ENCODE results near the gene KLK4. TPM values are rescaled to one million over a fixed set of nuclear protein-coding genes. Genes with fewer than 3 reads are reported as not detected.

The KLK4 gene
- polyA plus RNA-seq, 1 experiment = not detected

GRCh38 chr19:50875795-50876422 lies 35.3 kb downstream of the KLK4 start:
- CTCF ChIA-PET = no interaction called here

DNA sequence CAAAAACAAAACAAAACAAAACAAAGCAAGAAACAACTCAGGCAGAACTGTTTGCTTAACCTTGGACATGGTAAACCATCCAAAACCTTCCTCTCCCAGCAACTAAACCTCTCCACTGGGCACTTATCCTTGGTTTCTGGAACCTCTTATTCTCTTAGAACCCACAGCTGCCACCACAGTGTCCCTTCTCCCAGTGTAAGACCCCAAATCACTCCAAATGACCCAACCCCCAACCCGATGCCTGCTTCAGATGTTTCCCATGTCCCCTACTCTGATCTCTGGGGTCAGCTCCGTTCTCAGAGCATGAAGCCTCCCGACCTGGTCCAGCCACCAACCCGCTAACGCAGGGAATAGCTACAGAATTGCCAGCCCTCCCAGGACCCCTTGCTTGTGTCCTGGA lies 37.0 kb downstream of the KLK4 start:
- no peak for DNase-seq (ENCODE audit: low read depth)
- TF ChIP-seq, protein P1, sequence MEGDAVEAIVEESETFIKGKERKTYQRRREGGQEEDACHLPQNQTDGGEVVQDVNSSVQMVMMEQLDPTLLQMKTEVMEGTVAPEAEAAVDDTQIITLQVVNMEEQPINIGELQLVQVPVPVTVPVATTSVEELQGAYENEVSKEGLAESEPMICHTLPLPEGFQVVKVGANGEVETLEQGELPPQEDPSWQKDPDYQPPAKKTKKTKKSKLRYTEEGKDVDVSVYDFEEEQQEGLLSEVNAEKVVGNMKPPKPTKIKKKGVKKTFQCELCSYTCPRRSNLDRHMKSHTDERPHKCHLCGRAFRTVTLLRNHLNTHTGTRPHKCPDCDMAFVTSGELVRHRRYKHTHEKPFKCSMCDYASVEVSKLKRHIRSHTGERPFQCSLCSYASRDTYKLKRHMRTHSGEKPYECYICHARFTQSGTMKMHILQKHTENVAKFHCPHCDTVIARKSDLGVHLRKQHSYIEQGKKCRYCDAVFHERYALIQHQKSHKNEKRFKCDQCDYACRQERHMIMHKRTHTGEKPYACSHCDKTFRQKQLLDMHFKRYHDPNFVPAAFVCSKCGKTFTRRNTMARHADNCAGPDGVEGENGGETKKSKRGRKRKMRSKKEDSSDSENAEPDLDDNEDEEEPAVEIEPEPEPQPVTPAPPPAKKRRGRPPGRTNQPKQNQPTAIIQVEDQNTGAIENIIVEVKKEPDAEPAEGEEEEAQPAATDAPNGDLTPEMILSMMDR (IDR thresholded peaks at IDR 0.05; ENCODE audit: insufficient read depth, low read depth, low read length) = no peak
- H3K36me3 ChIP-seq (ENCODE audit: control insufficient read depth, insufficient read depth, low read length) = no peaks in the 10 kb centered on the region
- ChIA-PET CTCF (no interaction called here), POLR2A (no interaction called here)
- H3K27me3 ChIP-seq (ENCODE audit: control insufficient read depth, insufficient read depth, low read length) = no peaks in the 10 kb centered on the region; the same call in 1 of the 2 replicates
- H3K4me3 ChIP-seq (ENCODE audit: low read depth, low read length) = no peak overlapping the region

More at GRCh38 chr19:50875795-50876422, 35.3 kb downstream of the KLK4 start:
- no peaks in the 10 kb centered on the region; the same call in 1 of the 2 replicates for H3K27me3 ChIP-seq (ENCODE audit: control insufficient read depth, insufficient read depth, low read length)
- H3K4me3 ChIP-seq (ENCODE audit: low read depth, low read length) = no peak overlapping the region
- TF ChIP-seq, protein P1 (IDR thresholded peaks at IDR 0.05; ENCODE audit: insufficient read depth, low read depth, low read length) = no peak
- no peak for DNase-seq (ENCODE audit: low read depth)
- H3K36me3 ChIP-seq (ENCODE audit: control insufficient read depth, insufficient read depth, low read length) = no peaks in the 10 kb centered on the region
- POLR2A ChIA-PET = no interaction called here

- ChIA-PET CTCF (no interaction called here), POLR2A (no interaction called here)
- H3K36me3 ChIP-seq (ENCODE audit: control insufficient read depth, insufficient read depth, low read length) = no peaks in the 10 kb centered on the region
- TF ChIP-seq, protein P1 (IDR thresholded peaks at IDR 0.05; ENCODE audit: insufficient read depth, low read depth, low read length) = no peak
- no peak within 1 kb of the TSS for H3K4me3 ChIP-seq (ENCODE audit: low read depth, low read length)
- no peak for DNase-seq (ENCODE audit: low read depth)
- no peaks in the 10 kb centered on the region; the same call in 1 of the 2 replicates for H3K27me3 ChIP-seq (ENCODE audit: control insufficient read depth, insufficient read depth, low read length)
Measured at GRCh38 chr19:50873056-50873455, 38.1 kb downstream of the KLK4 start, which contains the start of gene KLK2. Gene KLK2 (plus strand): TSS chr19:50873439. CDS start chr19:50873474, 35 bp downstream.

- Histone ChIP-seq H3K36me3 (ENCODE audit: control insufficient read depth, insufficient read depth, low read length) (no peaks in the 10 kb centered on the region), H3K4me3 (ENCODE audit: low read depth, low read length) (no peak overlapping the region), H3K27me3 (ENCODE audit: control insufficient read depth, insufficient read depth, low read length) (no peaks in the 10 kb centered on the region; the same call in 1 of the 2 replicates)
- POLR2A ChIA-PET = no interaction called here
- CTCF ChIA-PET = no interaction called here
- TF ChIP-seq, protein P1 (IDR thresholded peaks at IDR 0.05; ENCODE audit: insufficient read depth, low read depth, low read length) = no peak
- no peak for DNase-seq (ENCODE audit: low read depth)
Measured at GRCh38 chr19:50870417-50871089, 40.6 kb downstream of the KLK4 start.

GRCh38 chr19:50869479-50869878 lies 41.7 kb downstream of the KLK4 start:
- H3K27me3 ChIP-seq (ENCODE audit: control insufficient read depth, insufficient read depth, low read length) = no peaks in the 10 kb centered on the region; the same call in 1 of the 2 replicates
- no peak for DNase-seq (ENCODE audit: low read depth)
- H3K36me3 ChIP-seq (ENCODE audit: control insufficient read depth, insufficient read depth, low read length) = no peaks in the 10 kb centered on the region
- TF ChIP-seq, protein P1 (IDR thresholded peaks at IDR 0.05; ENCODE audit: insufficient read depth, low read depth, low read length) = no peak
- ChIA-PET POLR2A (no interaction called here), CTCF (interaction anchor here (0.6 kb wide), 1 partner anchor 1586 kb away, joined by 4 read pairs; no protein-coding TSS in a partner anchor)
- H3K4me3 ChIP-seq (ENCODE audit: low read depth, low read length) = no peak overlapping the region
